CD4-positive, alpha-beta memory T cell (primary cell): ENCODE results near the gene MTERF4. TPM values are rescaled to one million over a fixed set of nuclear protein-coding genes. Genes with fewer than 3 reads are reported as not detected.

Source experiments
- CTCF ChIA-PET: fragments of 350-600 bp; sonication (Branson Sonifier 250); formaldehyde crosslinking; loops from one replicate; lab custom pipeline; 2021; ENCODE audit warnings: inconsistent platforms; ENCODE audit not compliant: partially characterized antibody; lab: Charles Lee
- POLR2A ChIA-PET: fragments of 350-600 bp; sonication (Branson Sonifier 250); formaldehyde crosslinking; loops from one replicate; lab custom pipeline; 2021; ENCODE audit not compliant: partially characterized antibody; lab: Charles Lee
- DNase-seq, 5 donors: peaks; one replicate each; pipeline versions ENCODE4 v3.0.0 to v3.0.0-alpha.2; 2020 to 2022; ENCODE audit warnings: mixed read lengths in 1 of 5
- H3K27ac ChIP-seq: one replicate; pipeline ENCODE4 v1.7.0; 2013; ENCODE audit warnings: low read depth, low read length
- H3K27me3 ChIP-seq: 2 replicates; pipeline ENCODE4 v1.7.0; 2013; ENCODE audit warnings: mild to moderate bottlenecking, low read length, moderate library complexity; ENCODE audit not compliant: insufficient read depth
- H3K36me3 ChIP-seq: 2 replicates; pipeline ENCODE4 v1.7.0; 2013; ENCODE audit warnings: mild to moderate bottlenecking, low read length, moderate library complexity; ENCODE audit not compliant: insufficient read depth
- H3K4me1 ChIP-seq: 2 replicates; pipeline ENCODE4 v1.7.0; 2013; ENCODE audit warnings: mild to moderate bottlenecking, low read length, moderate library complexity; ENCODE audit not compliant: insufficient read depth
- H3K4me3 ChIP-seq, 2 donors: one replicate each; pipeline ENCODE4 v1.7.0; 2013; ENCODE audit warnings: low read length in 2 of 2, mild to moderate bottlenecking in 1 of 2
- H3K9me3 ChIP-seq, 2 donors: one replicate each; pipeline ENCODE4 v1.7.0; 2013; ENCODE audit warnings: low read length in 2 of 2, control low read depth in 1 of 2; ENCODE audit not compliant: control insufficient read depth in 1 of 2
- H3K27ac Mint-ChIP-seq, 7 donors: one replicate each; pipeline ENCODE4 v1.8.0; 2020 to 2021; ENCODE audit warnings: mixed read lengths in 7 of 7, mild to moderate bottlenecking in 6 of 7, inconsistent platforms in 3 of 7, moderate library complexity in 3 of 7
- H3K27me3 Mint-ChIP-seq, 2 donors: one replicate each; pipeline ENCODE4 v1.8.0; 2020 to 2021; ENCODE audit warnings: mixed read lengths in 2 of 2
- H3K36me3 Mint-ChIP-seq, 2 donors: one replicate each; pipeline ENCODE4 v1.8.0; 2020 to 2021; ENCODE audit warnings: mixed read lengths in 2 of 2, inconsistent platforms in 1 of 2, mild to moderate bottlenecking in 1 of 2
- H3K4me1 Mint-ChIP-seq, 4 donors: one replicate each; pipeline ENCODE4 v1.8.0; 2020 to 2021; ENCODE audit warnings: mixed read lengths in 4 of 4, mild to moderate bottlenecking in 1 of 4
- H3K4me3 Mint-ChIP-seq, 8 donors: one replicate each; pipeline ENCODE4 v1.8.0; 2020 to 2021; ENCODE audit warnings: mixed read lengths in 8 of 8, mild to moderate bottlenecking in 7 of 8, moderate library complexity in 6 of 8, inconsistent platforms in 3 of 8
- H3K9me3 Mint-ChIP-seq, 8 donors: one replicate each; pipeline ENCODE4 v1.8.0; 2020 to 2021; ENCODE audit warnings: mixed read lengths in 8 of 8, mild to moderate bottlenecking in 5 of 8, inconsistent platforms in 3 of 8, moderate library complexity in 1 of 8
- intact Hi-C: fragments of 100-400 bp; cut with micrococcal nuclease; formaldehyde crosslinking; loops from one replicate; pipeline ENCODE4 v1.15.1; 2023
- polyA plus RNA-seq, 2 donors: library from polyadenylated mRNA; unstranded; fragments of 300-500 nt; fragmentation: Illumina TruSeq; gene quantifications; one replicate each; pipeline ENCODE4 v1.2.3, GENCODE V29; 2021
- total RNA-seq, 2 experiments: library from RNA; stranded (reverse); gene quantifications; one replicate each; pipeline ENCODE4 v1.2.3, GENCODE V29; 2021

The MTERF4 gene
- total and polyA plus RNA-seq, 4 experiments from 2014 or later, result 44.6 to 227 (median 130) TPM

GRCh38 chr2:241072151-241072550 is 29.9 kb downstream of the MTERF4 start:
- H3K4me3 ChIP-seq, result no peak overlapping the region
- no peak for DNase-seq
- no peaks in the 10 kb centered on the region for H3K27me3 ChIP-seq
- Mint-ChIP-seq H3K4me1 (peaks cover 0 to 4% (median 2%) of the 10 kb centered on the region in 4 donors), H3K4me3 (no peak overlapping the region), H3K27me3 (no peaks in the 10 kb centered on the region), H3K36me3 (peaks cover 9 to 22% of the 10 kb centered on the region in 2 donors), H3K27ac (peak overlapping the region in 2 of 7 donors; percentile 66 to 70), H3K9me3 (peaks cover 0 to 2% (median 0%) of the 10 kb centered on the region in 8 donors)
- no peak overlapping the region for H3K27ac ChIP-seq
- ChIA-PET POLR2A (interaction anchor here (1.6 to 2.3 kb wide), 2 partner anchors 28 to 79 kb away, joined by 4 to 15 read pairs; partner anchors contain the start of gene PPP1R7), CTCF (interaction anchor here (1.9 kb wide), 1 partner anchor 79 kb away, joined by 6 read pairs; the partner anchor contains the start of gene PPP1R7)
- H3K9me3 ChIP-seq, result no peaks in the 10 kb centered on the region
- intact Hi-C loops, result no loop called here
- no peaks in the 10 kb centered on the region for H3K4me1 ChIP-seq
- peaks cover 16% of the 10 kb centered on the region for H3K36me3 ChIP-seq

- peaks cover 0 to 2% (median 0%) of the 10 kb centered on the region in 8 donors for H3K9me3 Mint-ChIP-seq
- Histone ChIP-seq H3K4me1 (no peaks in the 10 kb centered on the region), H3K27ac (no peak overlapping the region), H3K27me3 (no peaks in the 10 kb centered on the region), H3K4me3 (no peak overlapping the region), H3K9me3 (no peaks in the 10 kb centered on the region), H3K36me3 (peaks cover 16% of the 10 kb centered on the region)
- DNase-seq, result no peak
- H3K36me3 Mint-ChIP-seq, result peaks cover 9 to 22% of the 10 kb centered on the region in 2 donors
- no peaks in the 10 kb centered on the region for H3K27me3 Mint-ChIP-seq
- intact Hi-C loops, result no loop called here
- ChIA-PET CTCF (interaction anchor here (1.9 kb wide), 1 partner anchor 79 kb away, joined by 6 read pairs; the partner anchor contains the start of gene PPP1R7), POLR2A (no interaction called here)
- peaks cover 0 to 4% (median 2%) of the 10 kb centered on the region in 4 donors for H3K4me1 Mint-ChIP-seq
- no peak overlapping the region for H3K4me3 Mint-ChIP-seq
- H3K27ac Mint-ChIP-seq, result no peak overlapping the region
Measured at GRCh38 chr2:241071677-241072111, 30.4 kb downstream of the MTERF4 start.

GRCh38 chr2:241070811-241071676 is 31.0 kb downstream of the MTERF4 start:
- H3K36me3 Mint-ChIP-seq, result peaks cover 9 to 21% of the 10 kb centered on the region in 2 donors
- ChIA-PET POLR2A (no interaction called here), CTCF (no interaction called here)
- H3K27ac Mint-ChIP-seq, result no peak overlapping the region
- H3K4me3 Mint-ChIP-seq, result no peak overlapping the region
- Histone ChIP-seq H3K4me1 (no peaks in the 10 kb centered on the region), H3K27me3 (no peaks in the 10 kb centered on the region), H3K9me3 (no peaks in the 10 kb centered on the region), H3K4me3 (no peak overlapping the region), H3K27ac (no peak overlapping the region), H3K36me3 (peaks cover 16% of the 10 kb centered on the region)
- DNase-seq, result no peak
- intact Hi-C loops, result no loop called here
- peaks cover 0 to 4% (median 2%) of the 10 kb centered on the region in 4 donors for H3K4me1 Mint-ChIP-seq
- no peaks in the 10 kb centered on the region for H3K27me3 Mint-ChIP-seq
- H3K9me3 Mint-ChIP-seq, result peaks cover 0 to 2% (median 0%) of the 10 kb centered on the region in 8 donors

GRCh38 chr2:241070361-241070760 is 31.7 kb downstream of the MTERF4 start:
- no peaks in the 10 kb centered on the region for H3K27me3 Mint-ChIP-seq
- Histone ChIP-seq H3K27ac (no peak overlapping the region), H3K27me3 (no peaks in the 10 kb centered on the region), H3K4me3 (no peak overlapping the region), H3K4me1 (no peaks in the 10 kb centered on the region), H3K9me3 (no peaks in the 10 kb centered on the region), H3K36me3 (peaks cover 16% of the 10 kb centered on the region)
- peaks cover 6 to 16% of the 10 kb centered on the region in 2 donors for H3K36me3 Mint-ChIP-seq
- no peak for DNase-seq
- H3K27ac Mint-ChIP-seq, result no peak overlapping the region
- CTCF ChIA-PET, result no interaction called here
- intact Hi-C loops, result no loop called here
- H3K9me3 Mint-ChIP-seq, result peaks cover 0 to 2% (median 0%) of the 10 kb centered on the region in 8 donors
- POLR2A ChIA-PET, result no interaction called here
- H3K4me1 Mint-ChIP-seq, result peaks cover 0 to 4% (median under 1%) of the 10 kb centered on the region in 4 donors
- no peak overlapping the region for H3K4me3 Mint-ChIP-seq

GRCh38 chr2:241069821-241070281 is 32.2 kb downstream of the MTERF4 start:
- no peak overlapping the region for H3K4me3 Mint-ChIP-seq
- Histone ChIP-seq H3K36me3 (peaks cover 12% of the 10 kb centered on the region), H3K27ac (no peak overlapping the region), H3K4me3 (no peak overlapping the region), H3K9me3 (no peaks in the 10 kb centered on the region), H3K4me1 (no peaks in the 10 kb centered on the region), H3K27me3 (no peaks in the 10 kb centered on the region)
- H3K9me3 Mint-ChIP-seq, result peaks cover 0 to 2% (median 0%) of the 10 kb centered on the region in 8 donors
- no peaks in the 10 kb centered on the region for H3K27me3 Mint-ChIP-seq
- peaks cover 3 to 12% of the 10 kb centered on the region in 2 donors for H3K36me3 Mint-ChIP-seq
- H3K27ac Mint-ChIP-seq, result no peak overlapping the region
- POLR2A ChIA-PET, result no interaction called here
- intact Hi-C loops, result no loop called here
- CTCF ChIA-PET, result interaction anchor here (1.7 kb wide), 1 partner anchor 8 kb away, joined by 8 read pairs; no protein-coding TSS in a partner anchor
- H3K4me1 Mint-ChIP-seq, result peaks cover 0 to 4% (median under 1%) of the 10 kb centered on the region in 4 donors
- no peak for DNase-seq

- Histone ChIP-seq H3K27ac (no peak overlapping the region), H3K27me3 (no peaks in the 10 kb centered on the region), H3K4me1 (peaks cover 3% of the 10 kb centered on the region), H3K36me3 (peaks cover 5% of the 10 kb centered on the region), H3K9me3 (no peaks in the 10 kb centered on the region), H3K4me3 (no peak overlapping the region)
- no peak overlapping the region for H3K27ac Mint-ChIP-seq
- peaks cover 0 to 4% (median under 1%) of the 10 kb centered on the region in 4 donors for H3K4me1 Mint-ChIP-seq
- no peak overlapping the region for H3K4me3 Mint-ChIP-seq
- POLR2A ChIA-PET, result interaction anchor here (0.7 kb wide), 1 partner anchor 9 kb away, joined by 3 read pairs; no protein-coding TSS in a partner anchor
- peaks cover 0 to 2% (median 0%) of the 10 kb centered on the region in 8 donors for H3K9me3 Mint-ChIP-seq
- no peak for DNase-seq
- H3K27me3 Mint-ChIP-seq, result no peaks in the 10 kb centered on the region
- CTCF ChIA-PET, result interaction anchor here (1.1 to 1.7 kb wide), 2 partner anchors 9 to 82 kb away, joined by 3 to 8 read pairs; no protein-coding TSS in a partner anchor
- intact Hi-C loops, result no loop called here
- H3K36me3 Mint-ChIP-seq, result peaks cover 0 to 7% of the 10 kb centered on the region in 2 donors
Measured at GRCh38 chr2:241068942-241069810, 32.9 kb downstream of the MTERF4 start.
